IPS-NIHi11 (cell line): ENCODE data around the gene APOE.
"Not testable (repeated sequence)": the region's sequence is repeated elsewhere in the genome, so short reads cannot be mapped to it uniquely, and the experiment has no call there.

Experiments used
- DNase-seq: peaks from one replicate; pipeline ENCODE4 v3.0.0; 2012; ENCODE audit warnings: mixed read lengths, low spot score

Gene APOE

DNA sequence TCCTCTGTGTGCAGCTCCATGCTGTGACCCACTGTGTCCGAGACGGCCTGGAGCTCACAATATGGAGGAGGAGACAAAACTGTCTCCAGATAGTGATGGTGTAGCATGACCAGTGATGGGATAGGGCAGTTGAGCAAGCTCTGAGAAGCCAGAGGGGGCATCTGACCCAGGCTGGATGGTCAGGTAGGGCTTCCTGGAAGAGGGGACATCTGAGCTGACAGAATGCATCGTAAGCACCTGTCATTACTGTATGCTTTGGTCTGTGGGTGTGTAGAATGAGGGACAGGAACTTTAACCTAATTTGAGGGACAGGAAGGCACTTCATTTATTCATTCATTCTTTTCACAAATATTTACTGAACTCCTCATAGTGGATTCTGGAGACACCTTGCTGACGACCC lies 21.0 kb upstream of the APOE start:
- no peak for DNase-seq

DNA sequence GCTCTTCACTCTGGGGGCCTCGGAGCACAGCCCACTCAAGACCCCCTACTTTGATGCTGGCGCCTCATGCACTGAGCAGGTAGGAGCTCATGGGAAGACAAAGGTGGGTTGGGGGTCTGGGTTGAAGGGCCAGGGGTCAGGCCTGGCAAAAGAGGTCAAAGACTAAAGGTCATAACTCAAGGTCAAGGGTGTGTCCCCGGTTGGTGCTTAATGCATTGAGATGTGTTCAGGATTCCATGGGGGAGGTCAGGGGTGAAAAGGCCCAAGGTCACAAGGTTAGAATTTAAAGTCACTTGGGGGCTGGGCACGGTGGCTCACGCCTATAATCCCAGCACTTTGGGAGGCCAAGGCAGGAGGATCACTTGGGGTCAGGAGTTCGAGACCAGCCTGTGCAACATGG lies 19.5 kb upstream of the APOE start:
- DNase-seq = no peak

DNA sequence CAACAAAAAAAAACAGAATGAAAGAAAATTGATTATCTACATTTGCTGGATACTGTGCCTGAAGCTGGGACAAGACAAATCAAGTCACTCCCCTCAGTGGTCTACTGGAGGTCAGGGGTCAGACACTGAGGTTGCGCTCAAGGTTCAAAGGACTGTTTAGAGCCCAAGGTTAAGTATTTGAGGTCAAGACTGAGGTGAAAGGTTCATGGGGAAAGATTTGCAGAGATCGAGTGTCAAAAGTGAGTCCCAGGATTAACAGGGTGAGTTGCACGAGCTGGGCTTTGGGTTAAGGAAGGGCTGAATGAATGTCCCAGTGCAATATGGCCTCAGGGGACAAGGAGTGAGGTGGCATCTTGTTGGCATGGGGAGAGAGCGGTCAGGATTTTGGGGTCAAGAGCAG lies 17.9 kb upstream of the APOE start:
- no peak for DNase-seq

DNA sequence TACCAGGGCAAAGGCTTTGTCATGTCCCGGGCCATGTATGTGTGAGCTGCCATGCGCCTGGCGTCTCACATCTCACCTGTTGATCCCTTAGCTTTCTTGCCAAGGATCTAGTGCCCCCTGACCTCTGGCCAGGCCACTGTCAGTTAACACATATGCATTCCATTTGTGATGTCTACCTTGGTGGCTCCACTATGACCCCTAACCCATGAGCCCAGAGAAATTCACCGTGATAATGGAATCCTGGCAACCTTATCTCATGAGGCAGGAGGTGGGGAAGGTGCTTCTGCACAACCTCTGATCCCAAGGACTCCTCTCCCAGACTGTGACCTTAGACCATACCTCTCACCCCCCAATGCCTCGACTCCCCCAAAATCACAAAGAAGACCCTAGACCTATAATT lies 17.3 kb upstream of the APOE start:
- not testable (repeated sequence) for DNase-seq

DNA sequence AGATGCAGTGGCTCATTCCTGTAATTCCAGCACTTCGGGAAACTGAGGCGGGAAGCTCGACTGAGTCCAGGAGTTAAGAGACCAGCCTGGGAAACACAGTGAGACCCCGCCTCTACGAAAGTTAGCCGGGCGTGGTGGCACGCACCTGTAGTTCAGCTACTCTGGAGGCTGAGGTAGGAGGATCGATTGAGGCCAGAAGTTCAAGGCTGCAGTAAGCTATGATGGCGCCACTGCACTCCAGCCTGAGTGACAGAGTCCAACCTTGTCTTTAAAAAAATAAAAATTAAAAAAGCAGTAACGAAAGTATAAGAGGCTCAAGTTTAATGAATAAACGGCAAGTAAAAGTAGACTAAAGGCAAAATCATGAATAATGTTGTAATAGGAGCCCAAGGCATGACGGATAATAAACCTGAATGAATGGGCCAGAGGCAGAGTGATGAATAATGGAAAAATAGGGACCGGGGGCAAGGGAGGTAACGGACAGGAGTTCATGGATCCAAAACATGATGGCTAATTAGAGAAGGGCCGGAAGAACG lies 15.7 kb upstream of the APOE start:
- no peak for DNase-seq

DNA sequence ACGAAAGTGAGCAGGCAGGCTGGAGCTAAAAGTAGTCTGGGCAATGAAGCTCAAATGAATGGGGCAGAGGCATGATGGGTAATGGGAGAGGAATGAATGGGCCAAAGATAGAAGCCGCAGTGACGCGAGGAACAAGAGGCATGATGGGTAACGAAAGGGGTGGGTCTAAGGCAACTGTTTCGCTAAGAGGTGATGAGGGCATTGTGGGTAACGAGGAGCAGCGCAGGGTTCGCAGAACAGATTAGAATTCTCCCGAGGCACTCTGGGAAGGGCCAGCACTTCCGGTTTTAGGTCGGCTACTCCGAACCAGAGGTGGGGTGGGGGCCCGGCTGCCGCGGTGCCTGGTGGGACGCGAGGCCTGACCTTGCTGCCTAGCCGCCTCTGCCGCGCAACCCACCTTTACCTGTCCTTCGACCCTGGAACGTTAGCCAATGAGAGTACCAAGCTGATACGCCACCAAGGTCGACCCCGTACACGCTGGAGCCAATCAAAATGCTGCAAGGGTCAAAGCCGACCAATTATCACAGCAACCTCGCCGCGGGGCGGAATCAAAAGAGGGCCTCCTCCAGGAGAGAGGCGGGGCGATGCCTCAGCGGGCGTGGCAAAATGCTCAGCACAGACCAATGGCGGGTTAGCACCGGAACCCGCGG lies 15.1 kb upstream of the APOE start:
- peak; percentile 93 for DNase-seq

DNA sequence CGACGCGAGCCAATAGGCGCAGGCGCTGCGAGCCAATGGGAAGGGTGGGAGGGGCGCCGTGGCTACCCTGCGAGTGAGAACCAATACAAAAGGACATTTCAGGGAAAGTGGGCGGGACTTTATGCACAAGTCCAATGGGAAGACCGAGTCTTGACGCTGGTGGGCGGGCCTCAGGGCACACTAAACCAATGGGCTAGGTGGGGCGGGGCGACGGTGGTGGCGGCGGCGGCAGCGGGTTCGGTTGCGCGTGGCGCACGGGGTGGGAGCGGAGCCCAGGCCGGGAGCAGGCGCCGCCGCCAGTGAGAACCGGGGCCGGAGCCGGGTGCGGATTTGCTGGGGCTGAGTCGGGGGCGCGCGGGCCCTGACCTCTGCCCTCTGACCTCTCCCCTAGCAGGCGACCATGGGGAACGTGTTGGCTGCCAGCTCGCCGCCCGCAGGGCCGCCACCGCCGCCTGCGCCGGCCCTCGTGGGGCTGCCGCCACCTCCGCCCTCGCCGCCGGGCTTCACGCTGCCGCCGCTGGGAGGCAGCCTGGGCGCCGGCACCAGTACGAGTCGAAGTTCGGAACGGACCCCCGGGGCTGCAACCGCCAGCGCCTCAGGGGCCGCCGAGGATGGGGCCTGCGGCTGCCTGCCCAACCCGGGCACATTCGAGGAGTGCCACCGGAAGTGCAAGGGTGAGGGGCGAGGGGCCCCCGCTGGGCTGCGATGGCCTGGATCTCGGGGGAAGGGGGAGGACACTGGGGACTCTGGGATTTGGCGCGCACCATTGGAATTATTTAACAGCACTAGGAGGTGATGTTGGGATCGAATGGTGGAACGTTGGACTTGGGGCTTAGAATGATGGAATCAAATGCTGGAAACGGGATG lies 14.3 kb upstream of the APOE start, which contains the start of gene TOMM40:
Gene TOMM40 (plus strand): TSS at position 239 of the 867 bp plus-strand sequence. CDS start 162 bp downstream, at position 401.
- DNase-seq = peak; percentile 98

DNA sequence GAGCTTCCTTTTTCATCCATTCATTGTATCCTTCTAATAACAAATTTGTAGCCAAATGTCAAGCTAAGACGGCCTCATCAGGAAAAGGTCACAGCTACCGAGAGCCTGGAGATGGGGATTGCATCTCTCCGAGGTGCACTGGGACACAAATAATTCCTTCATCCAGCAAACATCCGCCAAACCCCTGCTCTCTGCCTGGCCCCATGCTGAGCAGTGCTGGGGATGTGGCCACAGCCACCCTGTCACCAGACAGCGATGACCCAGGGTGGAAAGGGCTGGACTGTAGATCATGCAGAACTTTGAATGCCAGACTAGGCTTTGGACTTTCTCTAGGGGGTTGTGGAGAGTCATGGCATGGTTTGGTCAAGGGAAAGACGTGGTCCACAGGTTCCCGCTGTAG lies 12.7 kb upstream of the APOE start:
- no peak for DNase-seq

DNA sequence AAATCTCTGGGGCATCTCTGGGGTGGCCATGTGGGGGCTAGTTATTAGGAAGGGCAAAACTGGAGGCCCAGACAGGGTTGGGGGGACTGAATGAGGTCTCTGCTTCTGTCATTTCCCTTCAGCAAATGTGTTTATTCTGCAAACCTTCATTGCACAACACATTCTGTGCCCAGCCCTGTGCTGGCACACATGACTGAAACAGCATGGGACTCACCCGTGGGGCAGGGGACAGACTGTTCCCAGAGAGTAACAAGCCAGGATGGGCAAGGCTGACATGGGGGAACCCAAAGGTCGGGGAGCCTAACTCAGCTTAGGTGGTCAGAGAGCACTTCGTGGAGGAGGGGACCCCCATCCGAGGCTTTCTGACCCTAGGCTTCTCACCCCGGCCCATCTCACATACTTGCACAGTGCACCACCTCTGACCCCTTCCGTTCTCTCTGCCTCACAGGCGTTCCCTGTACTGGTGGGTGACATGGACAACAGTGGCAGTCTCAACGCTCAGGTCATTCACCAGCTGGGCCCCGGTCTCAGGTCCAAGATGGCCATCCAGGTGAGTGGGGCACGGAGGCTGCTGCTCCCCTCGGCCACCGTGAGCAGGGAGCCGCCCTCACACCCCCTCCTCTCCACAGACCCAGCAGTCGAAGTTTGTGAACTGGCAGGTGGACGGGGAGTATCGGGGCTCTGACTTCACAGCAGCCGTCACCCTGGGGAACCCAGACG lies 12.1 kb upstream of the APOE start:
- DNase-seq = no peak

DNA sequence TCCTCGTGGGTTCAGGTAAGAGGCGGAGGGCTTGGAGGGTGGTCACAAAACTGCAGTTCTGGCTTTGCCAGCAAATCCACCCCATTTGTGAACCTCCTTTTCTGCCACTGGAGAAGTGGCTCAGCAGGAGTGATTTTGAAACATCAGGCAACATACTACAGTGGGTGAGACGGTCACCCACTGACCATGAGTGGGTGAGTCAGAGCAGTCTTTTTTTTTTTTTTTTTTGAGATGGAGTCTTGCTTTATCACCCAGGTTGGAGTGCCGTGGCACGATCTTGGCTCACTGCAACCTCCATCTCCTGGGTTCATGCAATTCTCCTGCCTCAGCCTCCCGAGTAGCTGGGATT lies 11.6 kb upstream of the APOE start:
- DNase-seq = no peak

DNA sequence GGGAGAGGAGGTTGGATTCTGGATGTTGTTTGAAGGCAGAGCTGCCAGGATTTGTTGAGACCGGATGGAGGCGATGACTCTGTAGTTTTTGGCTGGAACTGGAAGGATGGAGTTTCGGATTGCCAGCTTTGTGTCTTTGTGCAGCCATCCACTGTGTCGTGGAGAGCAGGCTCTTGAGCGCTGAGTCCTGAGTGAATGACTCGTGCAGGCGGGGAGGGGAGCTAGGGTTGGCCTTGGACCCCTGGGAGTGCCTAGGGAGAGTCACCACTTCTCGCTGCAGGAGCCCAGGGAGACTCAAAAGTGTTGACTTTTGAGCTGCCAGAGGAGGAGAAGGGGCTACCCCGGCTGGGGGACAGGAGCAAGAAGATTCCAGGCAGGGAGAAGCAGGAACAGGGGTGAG lies 10.7 kb upstream of the APOE start:
- DNase-seq = no peak

DNA sequence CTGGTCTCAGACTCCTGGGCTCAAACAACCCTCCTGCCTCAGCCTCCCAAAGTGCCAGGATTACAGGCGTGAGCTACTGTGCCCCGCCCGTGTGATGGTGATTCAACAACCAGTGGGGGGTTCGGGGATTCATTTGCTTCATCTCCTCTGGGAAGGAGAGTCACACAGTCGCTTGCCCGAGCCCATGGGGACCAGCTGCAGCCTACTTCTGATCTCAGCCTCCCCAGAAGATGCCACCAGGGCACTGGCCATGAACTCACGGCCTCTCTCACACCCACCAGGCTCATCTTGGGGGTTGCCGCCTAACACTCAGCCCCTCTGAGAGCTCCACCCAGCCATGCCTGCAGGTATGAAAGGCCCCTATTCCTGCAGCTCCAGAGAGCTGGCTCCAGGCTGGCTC lies 7.8 kb upstream of the APOE start:
- no peak for DNase-seq

DNA sequence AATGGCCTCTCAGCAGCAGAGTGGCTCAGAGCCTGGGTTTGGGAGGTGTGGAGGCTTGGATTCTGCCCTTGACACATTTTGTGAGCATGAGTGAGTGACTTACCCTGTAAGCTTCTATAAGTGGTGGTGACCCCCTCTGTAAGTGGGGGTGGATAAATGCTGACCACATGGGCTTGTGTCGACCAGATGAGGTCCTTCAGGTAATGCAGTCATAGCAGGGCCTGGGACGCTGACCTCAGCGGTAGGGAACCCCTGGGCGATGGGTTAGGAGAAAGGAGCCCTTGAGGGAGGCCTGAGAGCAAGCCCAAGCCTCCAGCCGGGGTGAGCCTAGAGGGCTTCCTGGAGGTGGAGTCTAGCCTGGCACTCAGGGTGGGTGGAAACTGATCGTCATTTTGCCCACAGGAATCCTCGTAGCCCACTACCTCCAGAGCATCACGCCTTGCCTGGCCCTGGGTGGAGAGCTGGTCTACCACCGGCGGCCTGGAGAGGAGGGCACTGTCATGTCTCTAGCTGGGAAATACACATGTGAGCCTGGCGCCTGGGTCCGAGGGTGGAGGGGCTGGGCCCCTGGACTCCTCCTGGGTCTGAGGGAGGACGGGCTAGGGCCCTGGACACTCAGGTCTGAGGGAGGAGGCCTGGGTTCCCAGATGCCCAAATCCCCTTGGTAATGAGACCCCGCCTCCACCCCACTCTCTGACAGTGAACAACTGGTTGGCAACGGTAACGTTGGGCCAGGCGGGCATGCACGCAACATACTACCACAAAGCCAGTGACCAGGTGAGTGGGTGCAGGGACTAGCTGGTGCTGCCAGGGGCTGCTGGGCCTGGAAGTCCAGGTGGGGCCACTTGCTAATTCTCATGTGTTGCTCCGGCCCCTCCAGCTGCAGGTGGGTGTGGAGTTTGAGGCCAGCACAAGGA lies 5.0 kb upstream of the APOE start:
- DNase-seq = no peak

DNA sequence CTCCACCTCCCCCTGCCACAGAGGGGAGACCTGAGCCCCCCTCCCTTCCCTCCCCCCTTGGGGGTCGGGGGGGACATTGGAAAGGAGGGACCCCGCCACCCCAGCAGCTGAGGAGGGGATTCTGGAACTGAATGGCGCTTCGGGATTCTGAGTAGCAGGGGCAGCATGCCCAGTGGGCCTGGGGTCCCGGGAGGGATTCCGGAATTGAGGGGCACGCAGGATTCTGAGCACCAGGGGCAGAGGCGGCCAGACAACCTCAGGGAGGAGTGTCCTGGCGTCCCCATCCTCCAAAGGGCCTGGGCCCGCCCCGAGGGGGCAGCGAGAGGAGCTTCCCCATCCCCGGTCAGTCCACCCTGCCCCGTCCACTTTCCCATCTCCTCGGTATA lies 2.4 kb upstream of the APOE start:
- no peak for DNase-seq

DNA sequence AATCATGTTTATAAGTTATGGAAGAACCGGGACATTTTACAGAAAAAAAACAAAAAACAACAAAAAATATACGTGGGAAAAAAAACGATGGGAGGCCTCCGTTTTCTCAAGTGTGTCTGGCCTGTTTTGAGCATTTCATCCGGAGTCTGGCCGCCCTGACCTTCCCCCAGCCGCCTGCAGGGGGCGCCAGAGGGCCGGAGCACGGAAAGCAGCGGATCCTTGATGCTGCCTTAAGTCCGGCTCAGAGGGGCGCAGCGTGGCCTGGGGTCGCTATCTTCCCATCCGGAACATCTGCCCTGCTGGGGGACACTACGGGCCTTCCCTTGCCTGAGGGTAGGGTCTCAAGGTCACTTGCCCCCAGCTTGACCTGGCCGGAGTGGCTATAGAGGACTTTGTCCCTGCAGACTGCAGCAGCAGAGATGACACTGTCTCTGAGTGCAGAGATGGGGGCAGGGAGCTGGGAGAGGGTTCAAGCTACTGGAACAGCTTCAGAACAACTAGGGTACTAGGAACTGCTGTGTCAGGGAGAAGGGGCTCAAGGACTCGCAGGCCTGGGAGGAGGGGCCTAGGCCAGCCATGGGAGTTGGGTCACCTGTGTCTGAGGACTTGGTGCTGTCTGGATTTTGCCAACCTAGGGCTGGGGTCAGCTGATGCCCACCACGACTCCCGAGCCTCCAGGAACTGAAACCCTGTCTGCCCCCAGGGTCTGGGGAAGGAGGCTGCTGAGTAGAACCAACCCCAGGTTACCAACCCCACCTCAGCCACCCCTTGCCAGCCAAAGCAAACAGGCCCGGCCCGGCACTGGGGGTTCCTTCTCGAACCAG lies 1.8 kb upstream of the APOE start:
- DNase-seq = peak; percentile 79

DNA sequence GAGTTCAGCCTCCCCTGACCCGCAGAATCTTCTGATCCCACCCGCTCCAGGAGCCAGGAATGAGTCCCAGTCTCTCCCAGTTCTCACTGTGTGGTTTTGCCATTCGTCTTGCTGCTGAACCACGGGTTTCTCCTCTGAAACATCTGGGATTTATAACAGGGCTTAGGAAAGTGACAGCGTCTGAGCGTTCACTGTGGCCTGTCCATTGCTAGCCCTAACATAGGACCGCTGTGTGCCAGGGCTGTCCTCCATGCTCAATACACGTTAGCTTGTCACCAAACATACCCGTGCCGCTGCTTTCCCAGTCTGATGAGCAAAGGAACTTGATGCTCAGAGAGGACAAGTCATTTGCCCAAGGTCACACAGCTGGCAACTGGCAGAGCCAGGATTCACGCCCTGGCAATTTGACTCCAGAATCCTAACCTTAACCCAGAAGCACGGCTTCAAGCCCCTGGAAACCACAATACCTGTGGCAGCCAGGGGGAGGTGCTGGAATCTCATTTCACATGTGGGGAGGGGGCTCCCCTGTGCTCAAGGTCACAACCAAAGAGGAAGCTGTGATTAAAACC lies 1.1 kb upstream of the APOE start:
- no peak for DNase-seq

DNA sequence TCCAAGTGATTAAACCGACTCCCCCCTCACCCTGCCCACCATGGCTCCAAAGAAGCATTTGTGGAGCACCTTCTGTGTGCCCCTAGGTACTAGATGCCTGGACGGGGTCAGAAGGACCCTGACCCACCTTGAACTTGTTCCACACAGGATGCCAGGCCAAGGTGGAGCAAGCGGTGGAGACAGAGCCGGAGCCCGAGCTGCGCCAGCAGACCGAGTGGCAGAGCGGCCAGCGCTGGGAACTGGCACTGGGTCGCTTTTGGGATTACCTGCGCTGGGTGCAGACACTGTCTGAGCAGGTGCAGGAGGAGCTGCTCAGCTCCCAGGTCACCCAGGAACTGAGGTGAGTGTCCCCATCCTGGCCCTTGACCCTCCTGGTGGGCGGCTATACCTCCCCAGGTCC lies 2.0 kb downstream of the APOE start:
- no peak for DNase-seq

DNA sequence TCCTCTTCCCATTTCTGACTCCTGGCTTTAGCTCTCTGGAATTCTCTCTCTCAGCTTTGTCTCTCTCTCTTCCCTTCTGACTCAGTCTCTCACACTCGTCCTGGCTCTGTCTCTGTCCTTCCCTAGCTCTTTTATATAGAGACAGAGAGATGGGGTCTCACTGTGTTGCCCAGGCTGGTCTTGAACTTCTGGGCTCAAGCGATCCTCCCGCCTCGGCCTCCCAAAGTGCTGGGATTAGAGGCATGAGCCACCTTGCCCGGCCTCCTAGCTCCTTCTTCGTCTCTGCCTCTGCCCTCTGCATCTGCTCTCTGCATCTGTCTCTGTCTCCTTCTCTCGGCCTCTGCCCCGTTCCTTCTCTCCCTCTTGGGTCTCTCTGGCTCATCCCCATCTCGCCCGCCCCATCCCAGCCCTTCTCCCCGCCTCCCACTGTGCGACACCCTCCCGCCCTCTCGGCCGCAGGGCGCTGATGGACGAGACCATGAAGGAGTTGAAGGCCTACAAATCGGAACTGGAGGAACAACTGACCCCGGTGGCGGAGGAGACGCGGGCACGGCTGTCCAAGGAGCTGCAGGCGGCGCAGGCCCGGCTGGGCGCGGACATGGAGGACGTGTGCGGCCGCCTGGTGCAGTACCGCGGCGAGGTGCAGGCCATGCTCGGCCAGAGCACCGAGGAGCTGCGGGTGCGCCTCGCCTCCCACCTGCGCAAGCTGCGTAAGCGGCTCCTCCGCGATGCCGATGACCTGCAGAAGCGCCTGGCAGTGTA lies 2.7 kb downstream of the APOE start:
- no peak for DNase-seq

DNA sequence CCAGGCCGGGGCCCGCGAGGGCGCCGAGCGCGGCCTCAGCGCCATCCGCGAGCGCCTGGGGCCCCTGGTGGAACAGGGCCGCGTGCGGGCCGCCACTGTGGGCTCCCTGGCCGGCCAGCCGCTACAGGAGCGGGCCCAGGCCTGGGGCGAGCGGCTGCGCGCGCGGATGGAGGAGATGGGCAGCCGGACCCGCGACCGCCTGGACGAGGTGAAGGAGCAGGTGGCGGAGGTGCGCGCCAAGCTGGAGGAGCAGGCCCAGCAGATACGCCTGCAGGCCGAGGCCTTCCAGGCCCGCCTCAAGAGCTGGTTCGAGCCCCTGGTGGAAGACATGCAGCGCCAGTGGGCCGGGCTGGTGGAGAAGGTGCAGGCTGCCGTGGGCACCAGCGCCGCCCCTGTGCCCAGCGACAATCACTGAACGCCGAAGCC lies 3.3 kb downstream of the APOE start:
- no peak for DNase-seq

DNA sequence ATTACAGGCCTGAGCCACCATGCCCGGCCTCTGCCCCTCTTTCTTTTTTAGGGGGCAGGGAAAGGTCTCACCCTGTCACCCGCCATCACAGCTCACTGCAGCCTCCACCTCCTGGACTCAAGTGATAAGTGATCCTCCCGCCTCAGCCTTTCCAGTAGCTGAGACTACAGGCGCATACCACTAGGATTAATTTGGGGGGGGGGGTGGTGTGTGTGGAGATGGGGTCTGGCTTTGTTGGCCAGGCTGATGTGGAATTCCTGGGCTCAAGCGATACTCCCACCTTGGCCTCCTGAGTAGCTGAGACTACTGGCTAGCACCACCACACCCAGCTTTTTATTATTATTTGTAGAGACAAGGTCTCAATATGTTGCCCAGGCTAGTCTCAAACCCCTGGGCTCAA lies 4.2 kb downstream of the APOE start:
- no peak for DNase-seq
